SK-N-SH treated with all-trans-retinoic acid at 6 μM for 48 hours (cell line): Measurements from ENCODE around the gene GALNT11.

Experiments
- CSDC2 ChIP-seq: fragments of 250-450 bp; sonication (Bioruptor Pico); IDR thresholded peaks from 2 replicates; pipeline ENCODE4 v1.5.0; 2020; ENCODE audit warnings: mild to moderate bottlenecking, moderate library complexity
- PATZ1 ChIP-seq: fragments of 250-450 bp; sonication (Bioruptor Pico); IDR thresholded peaks from 2 replicates; pipeline ENCODE4 v1.8.0; 2020; ENCODE audit warnings: mild to moderate bottlenecking, moderate library complexity, borderline replicate concordance
- ZFP30 ChIP-seq: fragments of 450-650 bp; formaldehyde crosslinking; IDR thresholded peaks from 2 replicates; pipeline ENCODE4 v1.5.0; 2022; ENCODE audit warnings: mild to moderate bottlenecking, moderate library complexity
- ZNF565 ChIP-seq: fragments of 450-650 bp; formaldehyde crosslinking; conservative IDR thresholded peaks from 2 replicates; pipeline ENCODE4 v1.5.0; 2020; ENCODE audit warnings: low read depth, mild to moderate bottlenecking, moderate library complexity
- TF ChIP-seq, protein P1 (sequence below): fragments of 250-450 bp; sonication (Bioruptor Pico); IDR thresholded peaks from 2 replicates; pipeline ENCODE4 v1.5.1; 2021; ENCODE audit warnings: mild to moderate bottlenecking, moderate library complexity
- TF ChIP-seq, protein P2 (sequence below): fragments of 250-450 bp; sonication (Bioruptor Pico); IDR thresholded peaks from 2 replicates; pipeline ENCODE4 v1.5.1; 2020; ENCODE audit warnings: low read depth, mild to moderate bottlenecking, moderate library complexity

DNA sequence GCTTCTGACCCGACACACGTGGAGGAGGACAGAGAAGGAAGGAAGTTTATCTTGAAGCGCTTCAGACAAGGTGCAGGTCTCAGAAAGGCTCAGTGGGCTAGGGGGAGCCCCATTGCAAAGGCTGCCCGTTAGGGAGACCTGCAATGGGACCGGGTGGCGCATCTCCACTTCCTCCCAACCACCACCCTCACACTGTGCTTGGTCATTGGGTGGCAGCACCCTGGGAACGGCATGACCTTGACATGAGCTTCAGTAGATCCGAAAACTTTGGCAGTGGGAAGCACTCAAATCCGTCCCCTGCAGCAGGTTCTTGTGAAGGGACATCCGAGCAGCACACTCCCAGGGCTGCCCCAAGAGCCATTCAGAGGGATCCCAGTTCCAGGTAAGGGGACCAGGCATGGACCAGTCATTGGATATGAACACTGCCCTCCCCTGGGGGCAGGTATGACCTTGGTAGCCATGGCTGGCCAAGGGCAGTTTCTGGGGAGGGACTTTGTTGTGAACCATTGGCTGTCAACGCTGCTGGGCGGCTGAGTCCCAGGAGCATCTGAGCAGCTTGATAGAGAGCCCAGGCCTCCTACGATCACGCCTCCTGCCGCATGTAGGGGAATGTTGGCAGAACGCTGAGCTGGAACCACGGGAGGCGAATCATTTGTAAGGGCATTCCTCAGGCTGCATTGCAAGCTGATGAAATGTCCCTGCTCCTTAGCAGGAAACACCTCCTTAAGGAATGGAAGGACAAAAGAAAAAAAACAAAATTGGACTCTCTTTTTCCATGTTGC is 37.5 kb upstream of the GALNT11 start:
- TF ChIP-seq, protein P1, sequence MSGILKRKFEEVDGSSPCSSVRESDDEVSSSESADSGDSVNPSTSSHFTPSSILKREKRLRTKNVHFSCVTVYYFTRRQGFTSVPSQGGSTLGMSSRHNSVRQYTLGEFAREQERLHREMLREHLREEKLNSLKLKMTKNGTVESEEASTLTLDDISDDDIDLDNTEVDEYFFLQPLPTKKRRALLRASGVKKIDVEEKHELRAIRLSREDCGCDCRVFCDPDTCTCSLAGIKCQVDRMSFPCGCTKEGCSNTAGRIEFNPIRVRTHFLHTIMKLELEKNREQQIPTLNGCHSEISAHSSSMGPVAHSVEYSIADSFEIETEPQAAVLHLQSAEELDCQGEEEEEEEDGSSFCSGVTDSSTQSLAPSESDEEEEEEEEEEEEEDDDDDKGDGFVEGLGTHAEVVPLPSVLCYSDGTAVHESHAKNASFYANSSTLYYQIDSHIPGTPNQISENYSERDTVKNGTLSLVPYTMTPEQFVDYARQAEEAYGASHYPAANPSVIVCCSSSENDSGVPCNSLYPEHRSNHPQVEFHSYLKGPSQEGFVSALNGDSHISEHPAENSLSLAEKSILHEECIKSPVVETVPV (CRISPR knock-in tag): no peak
- TF ChIP-seq, protein P2, sequence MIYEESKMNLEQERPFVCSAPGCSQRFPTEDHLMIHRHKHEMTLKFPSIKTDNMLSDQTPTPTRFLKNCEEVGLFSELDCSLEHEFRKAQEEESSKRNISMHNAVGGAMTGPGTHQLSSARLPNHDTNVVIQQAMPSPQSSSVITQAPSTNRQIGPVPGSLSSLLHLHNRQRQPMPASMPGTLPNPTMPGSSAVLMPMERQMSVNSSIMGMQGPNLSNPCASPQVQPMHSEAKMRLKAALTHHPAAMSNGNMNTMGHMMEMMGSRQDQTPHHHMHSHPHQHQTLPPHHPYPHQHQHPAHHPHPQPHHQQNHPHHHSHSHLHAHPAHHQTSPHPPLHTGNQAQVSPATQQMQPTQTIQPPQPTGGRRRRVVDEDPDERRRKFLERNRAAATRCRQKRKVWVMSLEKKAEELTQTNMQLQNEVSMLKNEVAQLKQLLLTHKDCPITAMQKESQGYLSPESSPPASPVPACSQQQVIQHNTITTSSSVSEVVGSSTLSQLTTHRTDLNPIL (CRISPR knock-in tag): no peak
- TF ChIP-seq ZNF565 (CRISPR knock-in tag) (no peak), PATZ1 (CRISPR knock-in tag) (no peak), CSDC2 (no peak), ZFP30 (CRISPR knock-in tag) (no peak)
